NCI-H526 treated with DMSO at 0.1 percent for 48 hours (cell line): ENCODE data around the gene HDAC4.

Experiments used
- DNase-seq: peaks from one replicate; lab custom pipeline; 2025; lab: John Stamatoyannopoulos, UW

The HDAC4 gene

GRCh38 chr2:239201884-239202283, 198.9 kb downstream of the HDAC4 start:
- no peak for DNase-seq

- no peak for DNase-seq
Measured at GRCh38 chr2:239201531-239201876, 199.3 kb downstream of the HDAC4 start.

- no peak for DNase-seq
Measured at GRCh38 chr2:239200646-239201530, 199.9 kb downstream of the HDAC4 start.

- DNase-seq, result no peak
Measured at GRCh38 chr2:239199041-239199768, 201.6 kb downstream of the HDAC4 start.

GRCh38 chr2:239198221-239198620, 202.6 kb downstream of the HDAC4 start:
- DNase-seq, result no peak

DNA sequence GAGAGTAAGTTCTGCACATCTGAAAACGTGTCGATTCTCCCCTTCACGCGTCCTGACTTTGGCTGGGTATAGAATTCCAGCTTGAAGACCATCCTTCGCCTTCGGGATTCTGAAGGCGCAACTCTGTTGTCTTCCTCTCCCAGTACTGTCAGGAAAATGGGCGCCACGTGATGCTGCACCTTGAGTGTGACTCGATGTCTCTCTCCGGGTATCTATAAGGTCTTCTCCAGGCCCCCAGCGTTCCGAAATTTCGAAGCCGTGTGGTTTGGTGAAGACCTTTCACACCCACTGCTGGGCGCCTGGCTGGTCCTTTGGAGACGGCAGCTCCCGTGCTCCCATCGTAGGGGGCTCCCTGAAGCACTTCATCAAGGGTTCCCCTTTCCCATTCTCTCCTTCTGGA, 203.7 kb downstream of the HDAC4 start:
- DNase-seq, result no peak

GRCh38 chr2:239196474-239197021, 204.3 kb downstream of the HDAC4 start:
- DNase-seq, result no peak

DNA sequence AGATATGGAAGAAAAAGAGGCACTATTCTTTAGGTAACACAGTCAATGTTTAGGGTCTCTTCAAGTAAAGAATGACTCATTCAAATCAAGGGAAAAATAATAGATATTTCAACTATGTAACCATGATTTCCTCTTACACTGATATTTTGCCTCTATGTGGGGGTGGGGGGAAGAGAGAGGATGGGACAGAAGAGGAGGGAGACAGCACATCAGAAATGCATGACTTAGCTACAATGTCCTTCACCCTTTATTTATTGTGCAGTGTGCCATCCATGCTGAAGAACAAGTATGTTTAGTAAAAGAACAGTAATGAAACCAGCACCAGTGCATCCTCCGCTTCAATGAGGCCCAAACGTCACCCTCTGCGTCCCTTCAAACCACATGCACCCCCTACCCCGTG, 204.8 kb downstream of the HDAC4 start:
- DNase-seq, result no peak

- DNase-seq, result no peak
Measured at GRCh38 chr2:239195318-239195871, 205.4 kb downstream of the HDAC4 start.

- DNase-seq, result no peak
Measured at GRCh38 chr2:239194731-239195317, 206.0 kb downstream of the HDAC4 start.

DNA sequence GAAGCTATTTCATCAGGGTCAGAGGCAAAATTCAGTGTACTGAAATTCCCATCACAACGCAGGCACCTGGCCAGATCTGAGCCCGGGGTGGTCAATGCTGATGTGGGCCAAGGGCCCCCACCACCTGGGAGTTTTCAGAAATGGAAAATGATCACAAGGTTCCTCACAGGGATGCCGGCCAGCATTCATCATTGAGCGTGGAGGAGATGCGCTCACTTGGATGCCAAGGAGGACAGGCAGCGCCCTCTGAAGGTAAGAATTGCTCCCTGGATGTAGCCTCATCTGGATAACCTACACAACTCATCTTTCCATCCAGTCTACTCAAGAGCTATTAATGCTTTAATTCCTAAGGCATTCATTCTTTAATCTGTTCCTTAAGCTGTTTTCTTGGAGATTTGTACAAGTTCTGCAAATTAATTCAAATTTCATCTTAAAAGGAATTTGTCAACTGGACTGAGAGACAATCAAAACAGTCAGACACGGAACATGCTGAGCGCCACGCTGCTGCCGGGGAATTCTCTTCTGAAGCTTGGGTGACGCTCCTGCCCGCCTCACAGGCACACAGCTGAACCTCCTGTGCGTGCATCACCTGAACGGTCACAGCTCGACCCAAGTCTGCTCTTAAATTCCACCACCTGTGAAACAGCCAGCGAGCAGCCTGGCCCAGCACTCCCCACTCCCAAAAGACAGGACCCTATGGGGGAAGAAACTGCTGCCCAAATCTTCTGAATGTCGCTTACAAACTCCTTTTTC, 206.7 kb downstream of the HDAC4 start:
- no peak for DNase-seq

DNA sequence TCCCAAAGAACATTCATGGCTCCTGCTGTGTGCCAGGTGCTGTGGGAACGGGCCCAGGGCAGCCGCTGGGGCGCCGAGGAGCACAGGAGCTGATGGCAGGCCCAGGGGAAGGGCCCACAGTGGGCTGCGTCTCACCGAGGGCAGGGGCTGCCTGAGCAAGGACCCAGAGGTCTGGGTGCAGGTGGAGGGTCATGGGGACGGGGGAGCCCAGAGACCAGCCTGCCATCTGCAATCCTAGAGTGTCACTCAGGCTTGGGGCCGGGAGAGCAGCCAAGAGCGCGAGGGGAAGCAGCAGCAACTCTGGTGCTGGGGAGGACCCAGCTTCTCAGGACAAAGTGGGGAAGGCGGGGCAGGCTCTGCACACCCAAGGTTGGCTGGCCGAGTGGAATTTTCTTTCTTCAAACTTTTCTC, 207.4 kb downstream of the HDAC4 start:
- DNase-seq, result no peak

DNA sequence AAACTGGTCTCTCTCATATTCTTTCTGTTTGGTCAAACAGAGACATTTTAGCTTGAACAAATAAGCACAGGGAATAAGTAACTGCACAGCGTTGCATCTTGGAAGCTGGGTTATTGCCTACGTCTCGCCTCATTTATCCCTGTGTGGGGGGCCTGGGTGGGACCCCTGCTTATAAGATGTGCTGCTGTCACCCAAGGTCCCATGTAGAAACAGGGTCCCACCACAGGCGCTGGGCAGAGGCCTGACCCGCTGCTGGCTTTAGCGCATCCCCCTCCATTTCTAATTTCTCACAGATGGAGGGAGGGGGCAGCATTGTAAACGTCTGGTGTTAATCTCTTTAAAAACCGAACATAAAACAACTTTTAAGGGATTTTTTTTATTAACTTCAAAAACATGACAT, 207.8 kb downstream of the HDAC4 start:
- DNase-seq, result no peak

DNA sequence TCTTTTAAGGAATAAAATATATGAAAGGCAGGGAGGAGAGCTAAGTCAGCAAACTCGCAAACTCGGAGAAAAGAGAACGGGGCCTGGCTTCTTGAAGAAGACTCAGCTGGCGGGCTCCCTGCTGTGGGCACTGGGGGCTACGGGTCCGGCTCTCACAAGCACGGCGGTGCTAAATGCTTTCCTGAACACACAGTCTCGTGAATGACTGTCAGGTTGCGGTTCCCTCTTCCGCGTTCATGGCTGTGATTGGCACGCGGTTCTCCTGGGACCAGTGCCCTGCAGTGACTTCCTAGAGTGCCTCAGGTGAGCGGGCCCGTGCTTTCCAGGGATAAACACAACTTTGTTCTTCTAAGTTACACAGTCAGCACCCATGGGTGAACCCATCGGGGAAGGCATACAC, 208.4 kb downstream of the HDAC4 start:
- no peak for DNase-seq

DNA sequence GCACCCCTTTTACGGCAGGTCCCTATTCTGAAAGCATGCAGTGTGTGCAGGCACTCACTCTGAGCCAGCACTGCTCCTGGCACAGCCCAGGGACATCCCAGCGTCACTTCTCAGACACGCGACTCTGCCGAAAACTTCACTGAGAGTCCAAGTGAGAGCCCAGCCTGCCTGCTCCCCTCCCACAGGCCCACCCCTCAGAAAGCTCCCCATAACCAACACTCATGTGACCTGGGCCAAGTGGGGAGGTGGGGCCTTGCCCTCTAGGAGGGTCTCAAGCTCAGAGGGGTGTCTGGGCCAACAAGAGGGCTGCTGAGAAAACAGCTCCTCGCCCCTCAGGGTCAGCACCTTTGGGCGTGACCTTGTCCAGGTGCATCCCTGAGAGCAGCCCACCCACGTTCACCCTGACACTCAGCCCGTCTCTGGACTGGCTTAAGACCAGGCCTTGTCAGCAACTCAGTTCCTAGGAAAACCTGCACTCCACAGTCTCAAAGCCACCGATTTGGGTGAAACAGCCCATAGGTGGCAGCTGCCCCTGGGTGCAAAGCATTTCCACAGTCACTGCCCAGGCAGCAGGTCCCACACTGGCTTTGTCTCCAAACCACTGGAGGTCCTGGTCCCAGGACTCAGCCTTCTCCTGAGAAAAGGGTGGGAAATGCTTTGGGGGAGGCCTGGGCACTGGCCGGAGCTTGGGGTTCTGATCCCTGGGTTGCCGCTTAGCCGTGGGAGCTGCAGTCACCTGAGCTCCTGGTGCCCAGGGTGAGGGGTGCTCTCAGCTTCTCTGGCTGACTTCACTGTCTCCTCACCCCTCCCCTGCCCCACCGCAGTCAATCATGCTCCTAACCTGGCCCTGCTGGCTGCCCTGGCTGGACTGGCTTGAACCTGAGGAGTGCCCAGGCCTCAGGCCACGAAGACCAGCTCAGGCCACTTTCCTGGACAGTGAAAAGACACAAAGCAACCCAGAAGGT, 209.6 kb downstream of the HDAC4 start:
- no peak for DNase-seq

DNA sequence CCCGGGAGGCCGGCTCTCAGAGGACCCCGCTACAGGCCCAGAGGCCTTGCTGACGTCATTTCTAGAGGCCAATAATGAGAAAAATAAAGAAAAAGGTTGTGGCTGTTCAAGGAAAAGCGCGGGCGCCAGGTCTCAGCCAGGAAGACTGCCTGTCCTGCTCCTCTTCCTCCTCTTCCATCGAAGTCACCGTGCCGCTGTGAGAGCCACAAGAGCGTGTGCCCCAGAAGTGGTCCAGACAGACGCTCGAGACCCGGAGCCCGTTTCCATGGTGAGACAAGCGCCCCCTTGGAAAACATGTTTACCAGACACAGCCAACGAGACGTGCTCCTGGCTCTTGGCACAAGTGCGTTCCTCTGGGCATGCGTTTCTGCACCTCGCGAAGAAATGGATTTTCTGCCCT, 210.5 kb downstream of the HDAC4 start:
- DNase-seq, result no peak

- DNase-seq, result no peak
Measured at GRCh38 chr2:239189711-239190131, 211.1 kb downstream of the HDAC4 start.

- DNase-seq, result no peak
Measured at GRCh38 chr2:239188536-239188935, 212.3 kb downstream of the HDAC4 start.

GRCh38 chr2:239187464-239188253, 213.2 kb downstream of the HDAC4 start:
- DNase-seq, result no peak
